ENCODE measurements around the gene YJEFN3. TPM values are rescaled to one million over a fixed set of nuclear protein-coding genes. Genes with fewer than 3 reads are reported as not detected.

The YJEFN3 gene
- polyA plus RNA-seq, 2 of the 4 experiments (the other 2 are of a cell fraction) = 3.2 to 7.2 TPM

- TF ChIP-seq, protein P1, sequence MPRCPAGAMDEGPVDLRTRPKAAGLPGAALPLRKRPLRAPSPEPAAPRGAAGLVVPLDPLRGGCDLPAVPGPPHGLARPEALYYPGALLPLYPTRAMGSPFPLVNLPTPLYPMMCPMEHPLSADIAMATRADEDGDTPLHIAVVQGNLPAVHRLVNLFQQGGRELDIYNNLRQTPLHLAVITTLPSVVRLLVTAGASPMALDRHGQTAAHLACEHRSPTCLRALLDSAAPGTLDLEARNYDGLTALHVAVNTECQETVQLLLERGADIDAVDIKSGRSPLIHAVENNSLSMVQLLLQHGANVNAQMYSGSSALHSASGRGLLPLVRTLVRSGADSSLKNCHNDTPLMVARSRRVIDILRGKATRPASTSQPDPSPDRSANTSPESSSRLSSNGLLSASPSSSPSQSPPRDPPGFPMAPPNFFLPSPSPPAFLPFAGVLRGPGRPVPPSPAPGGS (IDR thresholded peaks at IDR 0.05) = no peak
- TF ChIP-seq MAX (IDR thresholded peaks at IDR 0.05) (no peak), POLR2AphosphoS2 (conservative IDR thresholded peaks at IDR 0.05; ENCODE audit: low read length) (no peak), KDM5A (IDR thresholded peaks at IDR 0.05) (no peak), RAD21 (conservative IDR thresholded peaks at IDR 0.05 in 1 of 2, IDR thresholded peaks at IDR 0.05 in 1 of 2) (no peak), ZNF302 (CRISPR knock-in tag; IDR thresholded peaks at IDR 0.05) (no peak), HOXB13 (CRISPR knock-in tag; IDR thresholded peaks at IDR 0.05; ENCODE audit: low read depth) (no peak), NR3C1 (IDR thresholded peaks at IDR 0.05) (no peak), FOSB (CRISPR knock-in tag; IDR thresholded peaks at IDR 0.05) (no peak), HEYL (CRISPR knock-in tag; IDR thresholded peaks at IDR 0.05) (no peak)
- no peak overlapping the region for H3K27ac ChIP-seq
- 84% methylated on average over 14 of the region's 34 CpGs for WGBS (ENCODE audit: missing lambda C conversion rate)
- no peak for FAIRE-seq
- no peaks in the 10 kb centered on the region for H3K9me3 ChIP-seq
- no peak overlapping the region for H3K4me2 ChIP-seq
- DNase-seq (ENCODE audit: low read depth in 1 of 2, low spot score in 1 of 2) = no peak
- no peak for ATAC-seq
- ChIA-PET CTCF (interaction anchor here (0.9 to 1.4 kb wide), 2 partner anchors 18 to 109 kb away, joined by 3 to 7 read pairs; partner anchors contain the start of gene GMIP), POLR2A (no interaction called here)
- H3K4me1 ChIP-seq = no peaks in the 10 kb centered on the region
- H3K4me3 ChIP-seq = no peak overlapping the region
These were observed 6.8 kb downstream of the YJEFN3 start for GRCh38 chr19:19535311-19536191.

DNA sequence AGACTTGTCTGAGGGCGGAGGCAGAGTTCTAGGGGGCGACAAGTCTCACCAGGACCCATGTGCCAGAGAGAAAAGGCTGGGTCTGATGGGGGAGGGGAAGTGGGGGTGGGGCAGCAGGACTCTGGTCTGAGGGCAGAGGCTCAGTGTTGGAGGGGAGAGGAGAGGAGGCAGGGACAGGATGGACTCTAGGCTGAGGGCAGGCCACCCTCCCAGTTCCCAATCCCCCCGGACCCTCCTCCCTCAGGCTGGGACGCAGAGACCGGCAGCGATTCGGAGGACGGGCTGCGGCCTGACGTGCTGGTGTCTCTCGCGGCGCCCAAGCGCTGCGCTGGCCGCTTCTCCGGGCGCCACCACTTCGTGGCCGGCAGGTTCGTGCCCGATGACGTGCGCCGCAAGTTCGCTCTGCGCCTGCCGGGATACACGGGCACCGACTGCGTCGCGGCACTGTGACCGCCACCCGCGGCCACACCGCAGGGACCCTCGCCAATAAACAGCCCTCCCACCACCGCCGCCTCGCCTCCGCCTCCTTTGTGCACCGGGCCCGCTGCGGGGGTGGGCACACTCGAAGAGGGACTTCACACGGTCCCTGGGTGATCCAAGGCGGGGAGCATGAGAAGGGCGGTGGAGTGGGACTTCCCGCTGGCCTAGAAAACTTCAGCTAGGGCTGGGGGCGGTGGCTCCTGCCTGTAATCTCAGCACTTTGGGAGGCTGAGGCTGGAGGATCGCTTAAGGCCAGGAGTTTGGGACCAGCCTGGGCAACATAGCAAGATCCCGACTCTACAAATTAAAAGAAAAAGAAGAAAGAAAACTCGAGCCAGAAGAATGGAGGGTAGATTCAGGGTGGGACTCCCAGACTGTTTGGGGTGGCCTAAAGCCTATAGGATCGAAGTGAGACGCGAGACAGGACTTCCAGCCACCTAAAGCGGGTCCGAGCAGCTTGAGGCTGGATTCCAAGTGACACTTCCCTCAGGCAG lies 8.7 kb downstream of the YJEFN3 start:
- 94% methylated on average over 51 of the region's 59 CpGs for WGBS (ENCODE audit: missing lambda C conversion rate)
- no peaks in the 10 kb centered on the region for H3K9me3 ChIP-seq
- ChIA-PET POLR2A (no interaction called here), CTCF (interaction anchor here (1.0 kb wide), 1 partner anchor 106 kb away, joined by 3 read pairs; the partner anchor contains the start of gene GMIP)
- ATAC-seq (no peak), FAIRE-seq (no peak), DNase-seq (ENCODE audit: low read depth in 1 of 2, low spot score in 1 of 2) (no peak)
- no peak overlapping the region for H3K4me3 ChIP-seq
- no peak overlapping the region for H3K4me2 ChIP-seq
- no peak overlapping the region for H3K27ac ChIP-seq
- no peak for TF ChIP-seq CHD4 (IDR thresholded peaks at IDR 0.05; ENCODE audit: borderline replicate concordance)
- no peak for TF ChIP-seq CBX2 (IDR thresholded peaks at IDR 0.05; ENCODE audit: borderline replicate concordance, low read depth)
- TF ChIP-seq, protein P2, sequence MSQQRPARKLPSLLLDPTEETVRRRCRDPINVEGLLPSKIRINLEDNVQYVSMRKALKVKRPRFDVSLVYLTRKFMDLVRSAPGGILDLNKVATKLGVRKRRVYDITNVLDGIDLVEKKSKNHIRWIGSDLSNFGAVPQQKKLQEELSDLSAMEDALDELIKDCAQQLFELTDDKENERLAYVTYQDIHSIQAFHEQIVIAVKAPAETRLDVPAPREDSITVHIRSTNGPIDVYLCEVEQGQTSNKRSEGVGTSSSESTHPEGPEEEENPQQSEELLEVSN (IDR thresholded peaks at IDR 0.05; ENCODE audit: borderline replicate concordance, low read depth) = no peak
- no peak for TF ChIP-seq PHF8 (IDR thresholded peaks at IDR 0.05; ENCODE audit: borderline replicate concordance, low read depth)
- TF ChIP-seq PBX3 (IDR thresholded peaks at IDR 0.05) = no peak
- TF ChIP-seq HOXA7 (CRISPR knock-in tag; IDR thresholded peaks at IDR 0.05) = no peak
- TF ChIP-seq, protein P3, sequence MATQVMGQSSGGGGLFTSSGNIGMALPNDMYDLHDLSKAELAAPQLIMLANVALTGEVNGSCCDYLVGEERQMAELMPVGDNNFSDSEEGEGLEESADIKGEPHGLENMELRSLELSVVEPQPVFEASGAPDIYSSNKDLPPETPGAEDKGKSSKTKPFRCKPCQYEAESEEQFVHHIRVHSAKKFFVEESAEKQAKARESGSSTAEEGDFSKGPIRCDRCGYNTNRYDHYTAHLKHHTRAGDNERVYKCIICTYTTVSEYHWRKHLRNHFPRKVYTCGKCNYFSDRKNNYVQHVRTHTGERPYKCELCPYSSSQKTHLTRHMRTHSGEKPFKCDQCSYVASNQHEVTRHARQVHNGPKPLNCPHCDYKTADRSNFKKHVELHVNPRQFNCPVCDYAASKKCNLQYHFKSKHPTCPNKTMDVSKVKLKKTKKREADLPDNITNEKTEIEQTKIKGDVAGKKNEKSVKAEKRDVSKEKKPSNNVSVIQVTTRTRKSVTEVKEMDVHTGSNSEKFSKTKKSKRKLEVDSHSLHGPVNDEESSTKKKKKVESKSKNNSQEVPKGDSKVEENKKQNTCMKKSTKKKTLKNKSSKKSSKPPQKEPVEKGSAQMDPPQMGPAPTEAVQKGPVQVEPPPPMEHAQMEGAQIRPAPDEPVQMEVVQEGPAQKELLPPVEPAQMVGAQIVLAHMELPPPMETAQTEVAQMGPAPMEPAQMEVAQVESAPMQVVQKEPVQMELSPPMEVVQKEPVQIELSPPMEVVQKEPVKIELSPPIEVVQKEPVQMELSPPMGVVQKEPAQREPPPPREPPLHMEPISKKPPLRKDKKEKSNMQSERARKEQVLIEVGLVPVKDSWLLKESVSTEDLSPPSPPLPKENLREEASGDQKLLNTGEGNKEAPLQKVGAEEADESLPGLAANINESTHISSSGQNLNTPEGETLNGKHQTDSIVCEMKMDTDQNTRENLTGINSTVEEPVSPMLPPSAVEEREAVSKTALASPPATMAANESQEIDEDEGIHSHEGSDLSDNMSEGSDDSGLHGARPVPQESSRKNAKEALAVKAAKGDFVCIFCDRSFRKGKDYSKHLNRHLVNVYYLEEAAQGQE (IDR thresholded peaks at IDR 0.05) = no peak
- TF ChIP-seq RCOR1 (IDR thresholded peaks at IDR 0.05; ENCODE audit: low read depth, low read length) = no peak
- no peak for TF ChIP-seq CEBPB (IDR thresholded peaks at IDR 0.05)
- TF ChIP-seq EHMT2 (IDR thresholded peaks at IDR 0.05; ENCODE audit: low read depth) = no peak
- TF ChIP-seq KDM1A (IDR thresholded peaks at IDR 0.05; ENCODE audit: low read depth) = no peak
- no peak for TF ChIP-seq HOXB5 (CRISPR knock-in tag; IDR thresholded peaks at IDR 0.05)
- TF ChIP-seq NR3C1 (IDR thresholded peaks at IDR 0.05) = no peak
- no peak for TF ChIP-seq ELK1 (IDR thresholded peaks at IDR 0.05; ENCODE audit: low read depth, low read length)
- TF ChIP-seq MAX (IDR thresholded peaks at IDR 0.05) = no peak
- no peak for TF ChIP-seq POLR2A (IDR thresholded peaks at IDR 0.05; ENCODE audit: low read length)
- TF ChIP-seq NPAS2 (CRISPR knock-in tag; IDR thresholded peaks at IDR 0.05; ENCODE audit: borderline replicate concordance) = no peak
- no peak for TF ChIP-seq JUNB (IDR thresholded peaks at IDR 0.05)
- H3K4me1 ChIP-seq = no peaks in the 10 kb centered on the region

Measured in A549 (cell line).